ENCODE results near the gene LTBR. TPM values are rescaled to one million over a fixed set of nuclear protein-coding genes. Genes with fewer than 3 reads are reported as not detected.

Gene LTBR
- total RNA-seq, 1 donor from 2014 or later = 156 TPM

DNA sequence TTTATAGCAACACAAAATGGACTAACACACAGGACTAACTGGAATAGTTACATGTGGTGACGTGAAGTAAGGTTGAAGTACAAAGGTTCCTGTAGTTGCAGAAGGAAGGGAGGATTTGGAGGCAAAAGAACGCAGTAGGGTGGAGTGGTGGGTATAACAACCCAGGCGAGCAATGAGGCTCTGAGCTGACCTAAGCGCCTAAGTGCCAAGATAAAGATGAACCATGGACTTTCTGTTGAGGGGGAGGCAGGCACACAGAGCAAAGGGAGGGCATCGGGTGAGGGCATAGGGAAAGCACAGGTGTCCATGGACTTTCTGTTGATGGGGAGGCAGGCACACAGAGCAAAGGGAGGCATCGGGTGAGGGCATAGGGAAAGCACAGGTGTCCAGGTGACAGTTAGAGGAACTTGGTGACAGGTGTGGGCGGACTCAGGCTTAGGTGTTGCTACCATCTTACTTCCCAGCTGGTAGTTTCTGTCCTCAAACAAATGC is 23.8 kb upstream of the LTBR start:
- TF ChIP-seq, protein P1, sequence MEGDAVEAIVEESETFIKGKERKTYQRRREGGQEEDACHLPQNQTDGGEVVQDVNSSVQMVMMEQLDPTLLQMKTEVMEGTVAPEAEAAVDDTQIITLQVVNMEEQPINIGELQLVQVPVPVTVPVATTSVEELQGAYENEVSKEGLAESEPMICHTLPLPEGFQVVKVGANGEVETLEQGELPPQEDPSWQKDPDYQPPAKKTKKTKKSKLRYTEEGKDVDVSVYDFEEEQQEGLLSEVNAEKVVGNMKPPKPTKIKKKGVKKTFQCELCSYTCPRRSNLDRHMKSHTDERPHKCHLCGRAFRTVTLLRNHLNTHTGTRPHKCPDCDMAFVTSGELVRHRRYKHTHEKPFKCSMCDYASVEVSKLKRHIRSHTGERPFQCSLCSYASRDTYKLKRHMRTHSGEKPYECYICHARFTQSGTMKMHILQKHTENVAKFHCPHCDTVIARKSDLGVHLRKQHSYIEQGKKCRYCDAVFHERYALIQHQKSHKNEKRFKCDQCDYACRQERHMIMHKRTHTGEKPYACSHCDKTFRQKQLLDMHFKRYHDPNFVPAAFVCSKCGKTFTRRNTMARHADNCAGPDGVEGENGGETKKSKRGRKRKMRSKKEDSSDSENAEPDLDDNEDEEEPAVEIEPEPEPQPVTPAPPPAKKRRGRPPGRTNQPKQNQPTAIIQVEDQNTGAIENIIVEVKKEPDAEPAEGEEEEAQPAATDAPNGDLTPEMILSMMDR (IDR thresholded peaks at IDR 0.05) = no peak
- intact Hi-C loops (cut with DNase I) = no loop called here
- Histone ChIP-seq H3K36me3 (no peaks in the 10 kb centered on the region), H3K27me3 (no peaks in the 10 kb centered on the region), H3K9me3 (no peaks in the 10 kb centered on the region), H3K27ac (no peak overlapping the region), H3K4me1 (peaks cover 50% of the 10 kb centered on the region), H3K4me3 (no peak overlapping the region)
- DNase-seq (no peak), ATAC-seq (no peak)

DNA sequence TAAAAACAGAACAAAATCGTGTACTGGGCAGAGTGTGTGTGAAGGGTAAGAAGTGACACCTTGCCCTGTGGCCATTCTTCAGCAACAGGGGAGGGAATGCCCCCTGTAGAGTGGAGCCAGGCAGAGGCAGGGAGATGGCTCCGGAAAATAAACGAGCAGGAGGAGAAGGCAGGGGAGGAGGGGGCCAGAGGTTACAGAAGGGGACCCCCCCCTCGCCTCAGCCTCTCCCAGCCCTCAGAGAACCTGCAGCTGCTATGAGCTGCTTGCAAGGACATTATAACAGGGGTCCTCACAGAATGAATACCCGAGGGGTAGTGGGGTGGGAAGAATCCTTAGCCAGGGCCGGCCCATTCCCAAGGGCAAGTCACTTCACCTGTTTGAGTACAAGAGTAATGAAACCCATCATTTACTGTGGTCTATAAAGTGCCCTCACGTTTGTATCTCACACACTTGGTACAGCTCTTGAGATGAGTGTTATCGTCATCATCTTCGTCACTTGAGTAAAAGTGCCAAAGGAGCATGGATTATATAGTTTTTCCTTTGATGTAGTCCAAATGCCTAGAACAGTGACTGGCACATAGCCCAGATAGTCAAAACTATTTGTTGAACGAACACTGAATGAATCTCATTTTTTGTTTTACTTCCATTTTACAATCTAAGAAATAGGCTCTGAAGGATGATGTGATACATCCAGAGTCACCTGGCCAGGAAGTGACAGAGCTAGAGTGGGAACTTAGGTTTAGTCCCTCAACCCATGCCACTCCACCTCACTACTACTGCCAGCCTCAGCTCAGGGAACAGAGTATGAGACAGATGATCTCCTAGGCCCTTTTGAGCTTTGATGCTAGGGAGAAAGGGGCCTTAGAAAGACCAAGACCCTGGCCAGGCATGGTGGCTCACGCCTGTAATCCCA is 23.1 kb upstream of the LTBR start:
- H3K9me3 ChIP-seq = no peaks in the 10 kb centered on the region
- no peaks in the 10 kb centered on the region for H3K36me3 ChIP-seq
- DNase-seq (no peak), ATAC-seq (no peak)
- TF ChIP-seq, protein P1 (IDR thresholded peaks at IDR 0.05) = no peak
- intact Hi-C loops (cut with DNase I) = no loop called here
- H3K27me3 ChIP-seq = no peaks in the 10 kb centered on the region
- peak overlapping the region; percentile 95 for H3K27ac ChIP-seq
- no peak overlapping the region for H3K4me3 ChIP-seq
- H3K4me1 ChIP-seq = peaks cover 48% of the 10 kb centered on the region

DNA sequence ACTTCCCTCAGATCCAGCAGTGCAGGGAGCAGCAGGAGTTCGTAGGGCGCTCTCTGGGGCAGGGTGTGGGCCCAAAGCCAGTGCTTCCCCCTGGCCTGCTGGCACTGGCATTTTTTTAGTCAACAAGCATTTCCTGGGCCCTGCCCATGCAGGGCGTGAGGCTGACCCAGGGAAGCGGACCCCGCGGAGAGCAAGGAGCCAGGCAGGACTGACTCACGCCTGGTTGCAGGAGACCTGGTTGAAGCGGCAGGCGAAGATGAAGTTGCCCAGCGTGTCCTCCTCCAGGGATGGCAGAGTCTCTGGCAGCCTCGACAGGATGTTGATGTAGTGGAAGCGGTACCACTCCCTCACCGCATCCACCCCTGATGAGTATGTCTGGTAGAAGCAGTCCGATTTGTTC is 22.1 kb upstream of the LTBR start:
- Histone ChIP-seq H3K27me3 (no peaks in the 10 kb centered on the region), H3K4me3 (no peak overlapping the region), H3K27ac (peak overlapping the region; percentile 95), H3K4me1 (peaks cover 48% of the 10 kb centered on the region), H3K36me3 (no peaks in the 10 kb centered on the region), H3K9me3 (no peaks in the 10 kb centered on the region)
- intact Hi-C loops (cut with DNase I) = no loop called here
- peak; percentile 37 for ATAC-seq
- DNase-seq = peak; percentile 80
- TF ChIP-seq, protein P1 (IDR thresholded peaks at IDR 0.05) = no peak

DNA sequence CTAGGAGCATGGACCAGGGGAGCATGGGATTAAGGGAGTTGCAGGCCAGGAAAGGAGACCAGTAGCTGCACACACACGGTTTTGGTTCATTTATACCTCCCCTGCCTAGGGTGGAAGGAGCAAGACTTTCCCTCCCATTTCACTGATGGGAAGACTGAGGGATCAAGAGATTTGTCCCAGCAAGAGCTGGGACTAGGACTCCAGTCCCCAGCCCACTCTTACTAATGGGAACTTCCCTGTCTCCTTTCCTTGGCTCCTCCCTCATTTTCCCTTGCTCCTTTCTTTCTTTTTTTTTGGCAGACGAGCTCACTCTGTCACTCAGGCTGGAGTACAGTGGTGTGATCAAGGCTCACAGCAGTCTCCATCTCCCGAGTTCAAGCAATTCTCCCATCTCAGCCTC is 21.6 kb upstream of the LTBR start:
- Histone ChIP-seq H3K4me1 (peaks cover 50% of the 10 kb centered on the region), H3K27me3 (no peaks in the 10 kb centered on the region), H3K4me3 (no peak overlapping the region), H3K27ac (peak overlapping the region; percentile 95), H3K36me3 (no peaks in the 10 kb centered on the region), H3K9me3 (no peaks in the 10 kb centered on the region)
- DNase-seq = no peak
- no peak for ATAC-seq
- intact Hi-C loops (cut with DNase I) = no loop called here
- TF ChIP-seq, protein P1 (IDR thresholded peaks at IDR 0.05) = no peak

DNA sequence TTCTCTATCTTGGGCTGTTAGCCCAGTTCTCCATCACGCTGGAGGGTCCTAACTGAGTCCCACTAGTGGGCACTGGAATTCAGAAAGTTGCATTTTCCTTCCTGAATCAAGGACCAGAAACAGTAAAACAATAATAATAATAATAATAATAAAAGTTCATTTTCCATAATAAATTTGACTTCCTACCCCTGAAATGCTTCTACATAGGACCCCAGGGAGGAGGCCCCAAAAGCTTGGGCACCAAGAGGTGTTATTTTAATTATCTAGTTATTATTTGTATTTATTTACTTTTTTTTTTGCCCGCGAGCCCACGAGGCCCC is 21.0 kb upstream of the LTBR start:
- TF ChIP-seq, protein P1 (IDR thresholded peaks at IDR 0.05) = no peak
- DNase-seq = no peak
- Histone ChIP-seq H3K4me1 (peaks cover 56% of the 10 kb centered on the region), H3K36me3 (no peaks in the 10 kb centered on the region), H3K9me3 (no peaks in the 10 kb centered on the region), H3K4me3 (peak overlapping the region; percentile 64), H3K27ac (peak overlapping the region; percentile 95), H3K27me3 (no peaks in the 10 kb centered on the region)
- no peak for ATAC-seq
- intact Hi-C loops (cut with DNase I) = no loop called here
